ENCODE measurements around the gene DOC2B.

- TF ChIP-seq CTCF (IDR thresholded peaks at IDR 0.05) (no peak), POLR2A (IDR thresholded peaks at IDR 0.05) (no peak)
Observed at GRCh38 chr17:146546-146945, 34.9 kb downstream of the DOC2B start.
